ENCODE results near the gene MAP2K7.

- TF ChIP-seq, protein P1, sequence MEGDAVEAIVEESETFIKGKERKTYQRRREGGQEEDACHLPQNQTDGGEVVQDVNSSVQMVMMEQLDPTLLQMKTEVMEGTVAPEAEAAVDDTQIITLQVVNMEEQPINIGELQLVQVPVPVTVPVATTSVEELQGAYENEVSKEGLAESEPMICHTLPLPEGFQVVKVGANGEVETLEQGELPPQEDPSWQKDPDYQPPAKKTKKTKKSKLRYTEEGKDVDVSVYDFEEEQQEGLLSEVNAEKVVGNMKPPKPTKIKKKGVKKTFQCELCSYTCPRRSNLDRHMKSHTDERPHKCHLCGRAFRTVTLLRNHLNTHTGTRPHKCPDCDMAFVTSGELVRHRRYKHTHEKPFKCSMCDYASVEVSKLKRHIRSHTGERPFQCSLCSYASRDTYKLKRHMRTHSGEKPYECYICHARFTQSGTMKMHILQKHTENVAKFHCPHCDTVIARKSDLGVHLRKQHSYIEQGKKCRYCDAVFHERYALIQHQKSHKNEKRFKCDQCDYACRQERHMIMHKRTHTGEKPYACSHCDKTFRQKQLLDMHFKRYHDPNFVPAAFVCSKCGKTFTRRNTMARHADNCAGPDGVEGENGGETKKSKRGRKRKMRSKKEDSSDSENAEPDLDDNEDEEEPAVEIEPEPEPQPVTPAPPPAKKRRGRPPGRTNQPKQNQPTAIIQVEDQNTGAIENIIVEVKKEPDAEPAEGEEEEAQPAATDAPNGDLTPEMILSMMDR (conservative IDR thresholded peaks at IDR 0.05 in 1 of 2, IDR thresholded peaks at IDR 0.05 in 1 of 2; ENCODE audit: low read depth in 1 of 2, low read length in 2 of 2): no peak
- TF ChIP-seq EZH2 (IDR thresholded peaks at IDR 0.05; ENCODE audit: low read length, missing control alignments): no peak
These were observed 3.8 kb upstream of the MAP2K7 start for GRCh38 chr19:7899751-7900378.

All from fibroblast of lung (primary cell).